IgD-negative memory B cell (primary cell): ENCODE data around the gene TRIM17. TPM values are rescaled to one million over a fixed set of nuclear protein-coding genes. Genes with fewer than 3 reads are reported as not detected.

Source experiments
- H3K27ac Mint-ChIP-seq, 3 donors: one replicate each; pipeline ENCODE4 v1.8.0; 2020 to 2022; ENCODE audit warnings: mild to moderate bottlenecking in 3 of 3, mixed read lengths in 3 of 3, moderate library complexity in 1 of 3
- H3K27me3 Mint-ChIP-seq: one replicate; pipeline ENCODE4 v1.8.0; 2021; ENCODE audit warnings: mixed read lengths
- H3K36me3 Mint-ChIP-seq: one replicate; pipeline ENCODE4 v1.8.0; 2020; ENCODE audit warnings: mild to moderate bottlenecking, mixed read lengths
- H3K4me1 Mint-ChIP-seq, 3 donors: one replicate each; pipeline ENCODE4 v1.8.0; 2020 to 2022; ENCODE audit warnings: mixed read lengths in 3 of 3, mild to moderate bottlenecking in 1 of 3
- H3K4me3 Mint-ChIP-seq, 4 donors: one replicate each; pipeline ENCODE4 v1.8.0; 2020 to 2022; ENCODE audit warnings: mild to moderate bottlenecking in 4 of 4, mixed read lengths in 4 of 4, moderate library complexity in 3 of 4
- H3K9me3 Mint-ChIP-seq, 3 donors: one replicate each; pipeline ENCODE4 v1.8.0; 2020 to 2021; ENCODE audit warnings: mixed read lengths in 3 of 3, mild to moderate bottlenecking in 1 of 3
- polyA plus RNA-seq: library from polyadenylated mRNA; unstranded; fragments of 300-500 nt; fragmentation: Illumina TruSeq; gene quantifications from one replicate; pipeline ENCODE4 v1.2.3, GENCODE V29; 2021

TRIM17 gene
- polyA plus RNA-seq, 1 donor from 2014 or later, result not detected

- Mint-ChIP-seq H3K4me3 (no peak overlapping the region), H3K36me3 (no peaks in the 10 kb centered on the region), H3K4me1 (peaks cover 0 to 5% (median 4%) of the 10 kb centered on the region in 3 donors), H3K27ac (peak overlapping the region in 1 of 3 donors; percentile 62), H3K9me3 (no peaks in the 10 kb centered on the region), H3K27me3 (peaks cover 16% of the 10 kb centered on the region)
Observed at GRCh38 chr1:228376262-228376628, 40.4 kb downstream of the TRIM17 start.

GRCh38 chr1:228375578-228376261 lies 40.9 kb downstream of the TRIM17 start:
- H3K4me1 Mint-ChIP-seq, result peaks cover 0 to 5% (median 4%) of the 10 kb centered on the region in 3 donors
- H3K9me3 Mint-ChIP-seq, result no peaks in the 10 kb centered on the region
- no peaks in the 10 kb centered on the region for H3K36me3 Mint-ChIP-seq
- peaks cover 16% of the 10 kb centered on the region for H3K27me3 Mint-ChIP-seq
- H3K4me3 Mint-ChIP-seq, result no peak overlapping the region
- H3K27ac Mint-ChIP-seq, result peak overlapping the region in 1 of 3 donors; percentile 62

- Mint-ChIP-seq H3K27me3 (peaks cover 13% of the 10 kb centered on the region), H3K9me3 (no peaks in the 10 kb centered on the region), H3K36me3 (no peaks in the 10 kb centered on the region), H3K27ac (no peak overlapping the region), H3K4me3 (no peak overlapping the region), H3K4me1 (peaks cover 0 to 5% (median 4%) of the 10 kb centered on the region in 3 donors)
Observed at GRCh38 chr1:228374711-228375577, 41.7 kb downstream of the TRIM17 start.

GRCh38 chr1:228373681-228374571 lies 42.7 kb downstream of the TRIM17 start:
- peaks cover 4% of the 10 kb centered on the region for H3K27me3 Mint-ChIP-seq
- H3K4me1 Mint-ChIP-seq, result peaks cover 0 to 2% (median 2%) of the 10 kb centered on the region in 3 donors
- no peak overlapping the region for H3K4me3 Mint-ChIP-seq
- H3K9me3 Mint-ChIP-seq, result no peaks in the 10 kb centered on the region
- H3K36me3 Mint-ChIP-seq, result no peaks in the 10 kb centered on the region
- peak overlapping the region in 1 of 3 donors; percentile 82 for H3K27ac Mint-ChIP-seq

- Mint-ChIP-seq H3K36me3 (no peaks in the 10 kb centered on the region), H3K9me3 (no peaks in the 10 kb centered on the region), H3K4me1 (no peaks in the 10 kb centered on the region), H3K27me3 (no peaks in the 10 kb centered on the region), H3K27ac (peak overlapping the region in 1 of 3 donors; percentile 82), H3K4me3 (no peak overlapping the region)
Observed at GRCh38 chr1:228373004-228373680, 43.5 kb downstream of the TRIM17 start.

- no peaks in the 10 kb centered on the region for H3K36me3 Mint-ChIP-seq
- peaks cover 0 to 2% (median 0%) of the 10 kb centered on the region in 3 donors for H3K4me1 Mint-ChIP-seq
- no peak overlapping the region for H3K27ac Mint-ChIP-seq
- H3K27me3 Mint-ChIP-seq, result no peaks in the 10 kb centered on the region
- no peaks in the 10 kb centered on the region for H3K9me3 Mint-ChIP-seq
- peak overlapping the region in 1 of 4 donors; percentile 28 for H3K4me3 Mint-ChIP-seq
Observed at GRCh38 chr1:228372183-228373003, 44.3 kb downstream of the TRIM17 start.

- Mint-ChIP-seq H3K4me1 (peaks cover 0 to 2% (median 0%) of the 10 kb centered on the region in 3 donors), H3K27me3 (no peaks in the 10 kb centered on the region), H3K36me3 (no peaks in the 10 kb centered on the region), H3K9me3 (no peaks in the 10 kb centered on the region), H3K27ac (no peak overlapping the region), H3K4me3 (no peak overlapping the region)
Observed at GRCh38 chr1:228371741-228372182, 44.9 kb downstream of the TRIM17 start.

GRCh38 chr1:228370941-228371740 lies 45.5 kb downstream of the TRIM17 start:
- Mint-ChIP-seq H3K27ac (no peak overlapping the region), H3K4me3 (no peak overlapping the region), H3K4me1 (peaks cover 0 to 2% (median 0%) of the 10 kb centered on the region in 3 donors), H3K27me3 (no peaks in the 10 kb centered on the region), H3K9me3 (no peaks in the 10 kb centered on the region), H3K36me3 (no peaks in the 10 kb centered on the region)

- no peaks in the 10 kb centered on the region for H3K27me3 Mint-ChIP-seq
- no peaks in the 10 kb centered on the region for H3K36me3 Mint-ChIP-seq
- no peaks in the 10 kb centered on the region for H3K9me3 Mint-ChIP-seq
- H3K27ac Mint-ChIP-seq, result no peak overlapping the region
- no peak overlapping the region for H3K4me3 Mint-ChIP-seq
- peaks cover 0 to 2% (median 0%) of the 10 kb centered on the region in 3 donors for H3K4me1 Mint-ChIP-seq
Observed at GRCh38 chr1:228370439-228370940, 46.2 kb downstream of the TRIM17 start.

- Mint-ChIP-seq H3K27ac (no peak overlapping the region), H3K4me3 (peak overlapping the region in 1 of 4 donors; percentile 37), H3K27me3 (no peaks in the 10 kb centered on the region), H3K9me3 (no peaks in the 10 kb centered on the region), H3K36me3 (no peaks in the 10 kb centered on the region), H3K4me1 (peaks cover 0 to 2% (median 0%) of the 10 kb centered on the region in 3 donors)
Observed at GRCh38 chr1:228369608-228370438, 46.8 kb downstream of the TRIM17 start.

- H3K27ac Mint-ChIP-seq, result no peak overlapping the region
- H3K27me3 Mint-ChIP-seq, result no peaks in the 10 kb centered on the region
- no peaks in the 10 kb centered on the region for H3K36me3 Mint-ChIP-seq
- peaks cover 0 to 2% (median 0%) of the 10 kb centered on the region in 3 donors for H3K4me1 Mint-ChIP-seq
- no peaks in the 10 kb centered on the region for H3K9me3 Mint-ChIP-seq
- no peak overlapping the region for H3K4me3 Mint-ChIP-seq
Observed at GRCh38 chr1:228368801-228369607, 47.7 kb downstream of the TRIM17 start.
